NCI-H2029 (cell line): ENCODE data around the gene CYP1B1.
"Not testable (repeated sequence)": the region's sequence is repeated elsewhere in the genome, so short reads cannot be mapped to it uniquely, and the experiment has no call there.

Experiments
- DNase-seq: peaks from one replicate; lab custom pipeline; 2025; lab: John Stamatoyannopoulos, UW

Gene CYP1B1

DNA sequence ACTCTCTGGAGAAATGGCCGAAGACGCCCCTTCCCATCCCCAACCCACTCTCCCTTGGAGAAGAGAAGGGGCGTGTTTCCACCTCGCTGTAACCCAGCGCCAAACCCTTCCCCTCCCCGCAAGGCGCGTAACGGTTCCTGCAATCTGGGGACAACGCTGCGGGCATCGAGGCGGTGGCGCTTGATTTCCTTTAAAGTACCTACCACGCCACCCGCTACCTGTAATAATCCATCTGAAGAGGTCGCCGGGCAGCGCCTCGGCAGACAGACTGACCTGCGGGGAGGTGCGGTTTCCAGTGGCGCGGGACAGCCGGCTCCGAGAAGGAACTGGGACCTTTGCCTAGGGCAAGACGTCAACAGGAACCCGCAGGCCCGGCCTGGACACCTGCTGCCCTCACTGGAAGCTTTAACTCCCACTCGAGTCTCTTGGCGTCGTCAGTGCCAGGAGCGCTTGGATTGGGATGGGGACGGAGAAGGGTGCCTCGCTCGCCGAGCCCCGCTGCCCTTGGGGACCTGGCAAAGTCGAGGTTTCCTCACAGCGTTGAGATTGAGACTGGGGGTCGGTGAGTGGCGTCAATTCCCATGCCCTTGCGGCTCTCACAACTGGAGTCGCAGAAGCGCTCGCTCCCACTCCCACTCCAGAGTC lies at the start of gene CYP1B1:
Gene CYP1B1, minus strand, starts transcription at position 645 of the 645 bp plus-strand sequence. CDS start 763 bp downstream, outside the sequence.
- no peak for DNase-seq

GRCh38 chr2:38125007-38125406 lies 49.1 kb upstream of the CYP1B1 start:
- DNase-seq, result no peak

GRCh38 chr2:38123911-38124310 lies 48.0 kb upstream of the CYP1B1 start:
- DNase-seq, result no peak

- DNase-seq, result no peak
Measured at GRCh38 chr2:38122344-38122743, 46.4 kb upstream of the CYP1B1 start.

- DNase-seq, result no peak
Measured at GRCh38 chr2:38121481-38121880, 45.5 kb upstream of the CYP1B1 start.

GRCh38 chr2:38120829-38121228 lies 44.9 kb upstream of the CYP1B1 start:
- no peak for DNase-seq

GRCh38 chr2:38120264-38120592 lies 44.3 kb upstream of the CYP1B1 start:
- DNase-seq, result no peak

DNA sequence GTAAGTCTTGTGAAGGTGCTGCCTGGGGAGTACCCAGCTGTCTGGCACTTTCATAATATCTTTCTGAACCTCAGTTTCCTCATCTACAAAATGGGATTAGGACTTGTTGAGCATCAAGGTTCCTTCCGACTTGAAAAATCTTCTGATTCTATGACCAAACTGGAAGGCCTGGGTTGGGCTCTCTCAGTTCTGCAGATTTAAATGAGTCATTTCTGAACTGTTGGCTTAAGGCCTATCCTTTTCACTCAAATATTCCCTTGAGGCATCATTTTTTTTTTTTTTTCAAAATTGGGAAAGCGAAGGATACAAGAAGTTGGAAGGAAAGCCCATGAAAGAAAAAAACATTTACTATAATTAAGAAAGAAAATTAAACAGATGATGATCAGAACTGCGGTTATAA lies 40.8 kb upstream of the CYP1B1 start:
- no peak for DNase-seq

GRCh38 chr2:38115216-38116032 lies 39.5 kb upstream of the CYP1B1 start:
- DNase-seq, result peak; percentile 14

DNA sequence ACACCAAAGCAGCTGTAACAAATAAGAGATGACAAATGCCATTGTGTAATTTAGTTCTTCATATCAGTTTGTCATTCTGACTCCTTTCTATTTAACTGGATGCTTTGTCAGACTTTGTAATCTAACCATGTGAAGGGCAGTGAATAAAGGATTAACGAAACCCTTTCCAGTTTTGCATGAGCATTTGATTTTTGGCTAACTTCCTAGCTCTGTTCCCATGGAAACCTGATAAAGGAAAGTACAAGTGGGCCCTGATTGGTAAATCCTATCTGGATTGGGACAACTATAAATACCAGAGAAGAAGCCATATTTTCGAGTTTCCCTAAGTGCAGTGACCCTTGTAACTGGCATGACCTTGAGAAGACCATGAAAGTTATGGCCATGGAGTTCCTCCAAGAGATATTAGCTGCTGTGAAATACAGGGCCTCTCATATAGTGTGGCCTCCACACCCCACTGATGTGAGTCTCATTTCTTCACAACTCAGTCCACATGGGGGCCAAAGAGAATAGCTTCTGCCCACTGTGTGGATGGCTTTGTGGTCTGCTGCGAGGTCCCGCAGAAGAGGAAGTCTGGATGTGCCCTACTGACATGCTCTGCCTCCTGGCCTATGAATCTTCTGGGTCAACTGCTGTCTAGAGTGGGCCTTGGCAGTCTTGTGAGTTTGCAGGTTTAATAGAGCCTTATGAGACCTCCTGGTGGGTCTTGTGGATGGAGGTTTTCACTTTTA lies 38.2 kb upstream of the CYP1B1 start:
- no peak for DNase-seq

- no peak for DNase-seq
Measured at GRCh38 chr2:38113051-38113450, 37.1 kb upstream of the CYP1B1 start.

- DNase-seq, result not testable (repeated sequence)
Measured at GRCh38 chr2:38111350-38111749, 35.4 kb upstream of the CYP1B1 start.

- DNase-seq, result no peak
Measured at GRCh38 chr2:38109732-38110181, 33.8 kb upstream of the CYP1B1 start.

DNA sequence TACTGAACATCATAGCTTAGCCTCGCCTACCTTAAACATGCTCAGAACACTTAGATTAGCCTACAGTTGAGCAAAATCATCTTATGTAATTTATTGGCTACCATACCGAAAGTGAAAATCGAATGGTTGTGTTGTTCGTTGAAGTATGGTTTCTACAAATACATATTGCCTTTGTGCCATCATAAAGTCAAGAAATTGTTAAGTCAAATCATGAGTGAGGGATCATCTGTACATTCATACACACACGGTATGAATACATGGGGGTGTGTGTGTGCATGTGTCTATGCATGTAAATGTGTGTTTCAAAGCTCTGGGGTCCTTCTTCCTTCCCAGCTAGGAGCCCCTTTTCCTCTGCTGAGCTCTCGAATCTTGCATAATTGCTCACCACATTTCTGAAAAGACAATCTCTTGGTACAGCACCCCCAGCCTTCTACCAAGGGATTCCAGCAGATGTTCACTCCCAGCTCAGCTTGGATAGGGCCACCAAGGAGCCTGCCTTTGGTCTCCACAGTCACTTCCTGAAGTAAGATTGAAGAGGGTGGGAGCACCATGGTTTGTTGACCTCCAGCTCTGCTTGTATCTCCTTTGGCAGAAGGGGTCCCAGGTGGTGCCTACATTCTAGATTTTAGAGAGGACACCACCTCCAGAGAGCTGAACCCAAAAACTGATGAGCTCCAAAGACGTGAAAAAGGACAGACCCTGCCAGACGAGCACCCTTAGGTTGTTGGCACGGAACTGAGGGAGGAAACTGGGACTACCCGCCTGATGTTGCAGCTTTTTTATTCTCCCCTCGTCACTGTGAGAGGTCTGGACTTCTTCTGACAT lies 33.2 kb upstream of the CYP1B1 start:
- no peak for DNase-seq

DNA sequence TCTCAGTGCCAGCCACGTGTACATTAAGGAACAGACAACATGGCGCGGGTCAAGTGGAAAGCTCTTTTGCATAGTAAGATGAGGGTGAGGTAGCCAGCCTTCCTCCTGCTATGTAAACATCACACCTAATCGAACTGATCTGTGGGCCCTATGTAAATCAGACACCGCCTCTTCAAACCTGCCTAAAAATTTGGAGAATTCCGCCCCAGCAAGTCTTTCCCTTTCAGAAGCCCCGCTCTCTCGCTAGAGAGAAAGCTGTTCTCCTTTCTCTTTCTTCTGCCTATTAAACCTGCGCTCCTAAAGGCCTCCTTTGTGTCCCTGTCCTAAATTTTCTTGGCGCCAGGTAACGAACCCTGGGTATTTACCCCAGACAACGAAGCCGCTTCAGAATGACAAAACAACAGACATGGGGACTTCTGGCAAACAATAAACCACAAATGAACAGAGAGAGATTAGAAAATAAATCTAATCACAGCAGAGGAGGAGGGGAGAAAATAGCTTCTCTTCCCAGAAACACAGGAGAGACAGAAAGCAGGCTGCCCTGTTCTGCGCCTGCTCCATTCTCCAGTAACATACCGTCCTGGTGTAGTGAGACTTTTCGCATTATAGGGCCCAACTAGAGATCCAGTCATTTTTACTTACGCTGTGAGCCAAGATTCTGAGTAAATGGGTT lies 31.9 kb upstream of the CYP1B1 start:
- no peak for DNase-seq

DNA sequence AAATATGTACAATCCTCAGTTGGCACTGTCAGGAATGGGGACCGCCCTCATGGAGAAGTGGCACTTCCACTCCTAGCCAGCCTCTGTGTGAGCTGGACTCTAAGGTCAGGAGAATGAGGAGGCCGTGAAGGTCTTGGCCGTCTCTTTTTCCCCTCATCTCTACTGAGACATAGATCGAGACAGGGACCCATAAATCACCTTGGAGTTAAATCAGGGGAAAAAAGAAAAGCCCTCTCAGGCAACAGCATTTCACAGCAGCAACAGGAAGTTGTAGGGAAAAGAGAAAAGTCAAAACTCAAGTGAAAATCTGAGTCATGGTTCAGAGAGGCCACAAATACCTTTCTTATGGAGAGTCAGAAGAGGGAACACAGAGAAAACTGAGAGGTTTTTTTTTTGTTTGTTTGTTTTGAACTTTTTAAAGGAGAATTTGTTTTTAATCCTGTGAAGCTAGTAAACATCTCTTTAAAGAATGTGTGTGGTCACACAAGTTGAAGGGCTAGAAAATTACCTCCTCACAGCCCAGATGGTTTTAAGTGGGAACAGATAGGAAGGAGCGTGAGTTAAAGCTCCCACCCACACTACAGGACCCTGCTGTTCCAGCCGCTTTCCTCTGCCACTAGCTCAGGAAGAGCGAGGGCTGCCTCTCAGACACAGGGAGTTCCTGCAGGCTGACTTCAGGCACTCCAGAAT lies 30.6 kb upstream of the CYP1B1 start:
- DNase-seq, result no peak

DNA sequence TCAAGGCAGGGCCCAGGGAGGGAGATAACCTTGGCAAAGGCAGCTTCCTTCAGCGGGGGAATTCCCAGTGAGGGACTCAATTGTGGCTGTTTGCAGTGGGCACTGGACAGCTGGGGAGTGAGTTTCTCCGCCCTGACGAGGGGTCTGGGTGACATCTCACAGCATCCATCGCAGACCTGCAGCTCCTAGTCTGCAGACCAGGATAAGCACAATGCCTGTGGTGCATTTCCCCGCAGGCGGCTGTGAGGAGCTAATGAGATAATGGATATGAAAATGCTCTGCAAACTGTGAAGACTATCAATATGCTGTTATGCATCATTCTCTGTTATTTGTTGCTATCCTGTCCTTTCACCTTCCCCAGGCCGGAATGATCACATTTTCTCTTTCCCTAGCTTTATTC lies 30.0 kb upstream of the CYP1B1 start:
- DNase-seq, result no peak

- DNase-seq, result no peak
Measured at GRCh38 chr2:38104598-38104997, 28.6 kb upstream of the CYP1B1 start.

DNA sequence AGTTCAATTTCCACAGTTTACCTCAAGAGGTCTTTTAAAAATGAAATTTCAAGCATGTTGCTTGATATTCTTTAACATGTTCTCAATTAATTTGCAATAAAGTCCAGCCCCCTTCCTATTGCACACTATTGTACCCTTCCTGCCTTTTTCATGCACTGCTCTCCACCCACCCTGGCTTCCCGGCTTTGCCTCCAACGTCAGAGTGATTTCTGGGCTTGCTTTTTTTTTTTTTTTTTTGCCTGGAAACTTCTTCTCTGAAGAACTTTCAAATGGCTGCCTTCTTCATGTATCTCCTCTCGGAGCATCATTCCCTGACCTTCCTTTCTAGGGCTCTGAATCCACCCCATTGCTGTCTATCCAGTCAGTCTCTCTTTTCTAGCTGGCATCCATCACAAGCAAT lies 24.4 kb upstream of the CYP1B1 start:
- no peak for DNase-seq

DNA sequence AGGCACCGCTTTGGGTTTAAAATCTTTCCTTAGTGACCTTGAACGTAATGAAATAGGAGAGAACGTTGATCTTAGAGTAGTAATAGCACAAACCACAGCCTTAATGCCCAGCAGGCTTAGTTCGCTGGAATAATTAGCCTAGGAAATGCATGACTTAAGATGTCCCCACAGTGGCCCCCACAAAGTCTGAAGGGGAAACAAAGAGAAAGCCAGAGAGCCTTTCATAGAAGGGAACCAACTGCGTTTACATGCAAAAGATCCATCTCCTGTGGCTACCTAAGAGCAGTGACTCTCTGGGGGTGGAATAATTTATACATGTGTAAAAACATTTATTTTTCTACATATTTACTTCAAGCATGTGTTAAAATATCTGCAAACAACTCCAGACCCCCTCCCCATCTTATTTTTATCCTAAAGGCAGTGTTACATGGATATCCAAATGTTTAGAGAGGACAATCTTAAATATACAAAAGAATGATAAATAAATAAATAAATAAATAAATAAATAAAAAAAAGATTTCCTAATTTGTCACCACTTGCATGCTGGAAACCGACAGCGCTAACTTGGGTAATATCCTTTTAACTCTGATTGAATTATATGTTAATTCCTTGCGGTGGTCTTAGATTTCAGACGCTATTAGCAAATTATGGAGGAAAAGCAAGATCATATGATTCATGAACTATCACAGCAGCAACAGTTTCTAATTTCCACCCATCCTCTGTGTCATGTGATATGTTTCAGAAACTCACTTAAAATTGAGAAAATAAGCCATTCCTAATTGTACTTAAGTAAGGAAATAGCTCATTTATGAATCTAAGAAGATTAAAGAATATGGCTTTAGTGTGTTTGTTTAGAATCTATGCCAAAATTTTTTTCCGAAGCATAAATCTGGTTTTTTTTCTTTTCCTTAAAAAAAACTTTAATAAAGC lies 23.4 kb upstream of the CYP1B1 start:
- no peak for DNase-seq
